ENCODE results near the gene SELENOF.
A peak's percentile ranks its signal among the peaks of the same experiment; 100 is the strongest.
"Not testable (repeated sequence)": the region's sequence is repeated elsewhere in the genome, so short reads cannot be mapped to it uniquely, and the experiment has no call there.

The SELENOF gene

GRCh38 chr1:86856196-86856595 lies 57.7 kb downstream of the SELENOF start:
- no peak for DNase-seq (ENCODE audit: low read depth)

GRCh38 chr1:86854352-86854751 lies 59.6 kb downstream of the SELENOF start:
- DNase-seq (ENCODE audit: low read depth), result no peak

- no peak for DNase-seq (ENCODE audit: low read depth)
These were observed 61.0 kb downstream of the SELENOF start for GRCh38 chr1:86852782-86853408.

- no peak for DNase-seq (ENCODE audit: low read depth)
These were observed 61.6 kb downstream of the SELENOF start for GRCh38 chr1:86852289-86852688.

GRCh38 chr1:86849756-86850155 lies 64.2 kb downstream of the SELENOF start:
- DNase-seq (ENCODE audit: low read depth), result no peak

- DNase-seq (ENCODE audit: low read depth), result no peak
These were observed 65.3 kb downstream of the SELENOF start for GRCh38 chr1:86848654-86849053.

- peak; percentile 91 for DNase-seq (ENCODE audit: low read depth)
These were observed 67.7 kb downstream of the SELENOF start for GRCh38 chr1:86846164-86846647.

GRCh38 chr1:86845514-86845913 lies 68.4 kb downstream of the SELENOF start:
- DNase-seq (ENCODE audit: low read depth), result no peak

- DNase-seq (ENCODE audit: low read depth), result no peak
These were observed 72.8 kb downstream of the SELENOF start for GRCh38 chr1:86841116-86841515.

GRCh38 chr1:86833461-86834215 lies 80.3 kb downstream of the SELENOF start:
- peak; percentile 92 for DNase-seq (ENCODE audit: low read depth)

GRCh38 chr1:86832433-86832832 lies 81.5 kb downstream of the SELENOF start:
- no peak for DNase-seq (ENCODE audit: low read depth)

GRCh38 chr1:86829321-86829720 lies 84.6 kb downstream of the SELENOF start:
- no peak for DNase-seq (ENCODE audit: low read depth)

- DNase-seq (ENCODE audit: low read depth), result no peak
These were observed 85.9 kb downstream of the SELENOF start for GRCh38 chr1:86828024-86828423.

- no peak for DNase-seq (ENCODE audit: low read depth)
These were observed 87.1 kb downstream of the SELENOF start for GRCh38 chr1:86826856-86827255.

- DNase-seq (ENCODE audit: low read depth), result no peak
These were observed 88.6 kb downstream of the SELENOF start for GRCh38 chr1:86825319-86825718.

- DNase-seq (ENCODE audit: low read depth), result no peak
These were observed 90.0 kb downstream of the SELENOF start for GRCh38 chr1:86823821-86824500.

GRCh38 chr1:86823386-86823785 lies 90.5 kb downstream of the SELENOF start:
- DNase-seq (ENCODE audit: low read depth), result no peak

- DNase-seq (ENCODE audit: low read depth), result no peak
These were observed 91.5 kb downstream of the SELENOF start for GRCh38 chr1:86822459-86822858.

GRCh38 chr1:86821956-86822355 lies 92.0 kb downstream of the SELENOF start:
- DNase-seq (ENCODE audit: low read depth), result no peak

GRCh38 chr1:86819970-86820369 lies 94.0 kb downstream of the SELENOF start:
- not testable (repeated sequence) for DNase-seq (ENCODE audit: low read depth)

- DNase-seq (ENCODE audit: low read depth), result not testable (repeated sequence)
These were observed 96.6 kb downstream of the SELENOF start for GRCh38 chr1:86817246-86817826.

GRCh38 chr1:86814118-86814517 lies 99.8 kb downstream of the SELENOF start:
- not testable (repeated sequence) for DNase-seq (ENCODE audit: low read depth)
